Uterus (tissue), 2 donors: Measurements from ENCODE around the gene MAN2C1.

Source experiments
- POLR2A ChIP-seq, 2 donors: fragments of 450-650 bp; IDR thresholded peaks; one replicate each; pipeline ENCODE4 v1.6.1; 2016; ENCODE audit warnings: antibody characterized with exemption in 2 of 2, mild to moderate bottlenecking in 1 of 2, moderate library complexity in 1 of 2
- TF ChIP-seq, protein P1 (sequence below), 4 experiments: fragments of 200-600 bp in 2 of 4; fragments of 450-650 bp in 2 of 4; sonication (generic) in 2 of 4; IDR thresholded peaks; one replicate each; pipeline ENCODE4 v1.5.1; 2016 to 2019; ENCODE audit warnings: antibody characterized with exemption in 4 of 4, mild to moderate bottlenecking in 2 of 4, moderate library complexity in 1 of 4

- TF ChIP-seq, protein P1, sequence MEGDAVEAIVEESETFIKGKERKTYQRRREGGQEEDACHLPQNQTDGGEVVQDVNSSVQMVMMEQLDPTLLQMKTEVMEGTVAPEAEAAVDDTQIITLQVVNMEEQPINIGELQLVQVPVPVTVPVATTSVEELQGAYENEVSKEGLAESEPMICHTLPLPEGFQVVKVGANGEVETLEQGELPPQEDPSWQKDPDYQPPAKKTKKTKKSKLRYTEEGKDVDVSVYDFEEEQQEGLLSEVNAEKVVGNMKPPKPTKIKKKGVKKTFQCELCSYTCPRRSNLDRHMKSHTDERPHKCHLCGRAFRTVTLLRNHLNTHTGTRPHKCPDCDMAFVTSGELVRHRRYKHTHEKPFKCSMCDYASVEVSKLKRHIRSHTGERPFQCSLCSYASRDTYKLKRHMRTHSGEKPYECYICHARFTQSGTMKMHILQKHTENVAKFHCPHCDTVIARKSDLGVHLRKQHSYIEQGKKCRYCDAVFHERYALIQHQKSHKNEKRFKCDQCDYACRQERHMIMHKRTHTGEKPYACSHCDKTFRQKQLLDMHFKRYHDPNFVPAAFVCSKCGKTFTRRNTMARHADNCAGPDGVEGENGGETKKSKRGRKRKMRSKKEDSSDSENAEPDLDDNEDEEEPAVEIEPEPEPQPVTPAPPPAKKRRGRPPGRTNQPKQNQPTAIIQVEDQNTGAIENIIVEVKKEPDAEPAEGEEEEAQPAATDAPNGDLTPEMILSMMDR (IDR thresholded peaks at IDR 0.05) = no peak
- no peak for TF ChIP-seq POLR2A (IDR thresholded peaks at IDR 0.05)
Observed at GRCh38 chr15:75356006-75356405, 12.4 kb downstream of the MAN2C1 start.
